NB4 (cell line): ENCODE data around the gene MTREX.

ENCODE experiments used
- CTCF ChIP-seq: IDR thresholded peaks from one replicate; pipeline ENCODE4 v1.5.1; 2012; ENCODE audit warnings: low read depth, low read length
- MAX ChIP-seq: IDR thresholded peaks from 2 replicates; pipeline ENCODE4 v1.6.1; 2011; ENCODE audit warnings: low read depth, low read length
- POLR2A ChIP-seq: IDR thresholded peaks from 2 replicates; pipeline ENCODE4 v1.6.1; 2011; ENCODE audit warnings: mild to moderate bottlenecking; ENCODE audit not compliant: insufficient read length; ENCODE audit errors: extremely low read depth

GRCh38 chr5:55372130-55372925 lies 64.5 kb downstream of the MTREX start:
- TF ChIP-seq POLR2A (no peak), CTCF (no peak), MAX (no peak)
